ENCODE results near the gene RFTN1.

RFTN1 gene

GRCh38 chr3:16413321-16413720 is 100.2 kb downstream of the RFTN1 start:
- H3K4me3 ChIP-seq (ENCODE audit: low read depth, low read length), result no peak overlapping the region
- TF ChIP-seq CTCF (IDR thresholded peaks at IDR 0.05; ENCODE audit: low read depth, low read length), result no peak

- no peak overlapping the region for H3K4me3 ChIP-seq (ENCODE audit: low read depth, low read length)
- no peak for TF ChIP-seq CTCF (IDR thresholded peaks at IDR 0.05; ENCODE audit: low read depth, low read length)
Measured at GRCh38 chr3:16412192-16412800, 101.2 kb downstream of the RFTN1 start.

GRCh38 chr3:16411441-16411840 is 102.1 kb downstream of the RFTN1 start:
- H3K4me3 ChIP-seq (ENCODE audit: low read depth, low read length), result no peak overlapping the region
- TF ChIP-seq CTCF (IDR thresholded peaks at IDR 0.05; ENCODE audit: low read depth, low read length), result no peak

GRCh38 chr3:16410659-16411058 is 102.8 kb downstream of the RFTN1 start:
- no peak for TF ChIP-seq CTCF (IDR thresholded peaks at IDR 0.05; ENCODE audit: low read depth, low read length)
- no peak overlapping the region for H3K4me3 ChIP-seq (ENCODE audit: low read depth, low read length)

GRCh38 chr3:16409032-16409431 is 104.5 kb downstream of the RFTN1 start:
- no peak for TF ChIP-seq CTCF (IDR thresholded peaks at IDR 0.05; ENCODE audit: low read depth, low read length)
- no peak overlapping the region for H3K4me3 ChIP-seq (ENCODE audit: low read depth, low read length)

- H3K4me3 ChIP-seq (ENCODE audit: low read depth, low read length), result no peak overlapping the region
- no peak for TF ChIP-seq CTCF (IDR thresholded peaks at IDR 0.05; ENCODE audit: low read depth, low read length)
Measured at GRCh38 chr3:16407366-16407765, 106.1 kb downstream of the RFTN1 start.

GRCh38 chr3:16406579-16406978 is 106.9 kb downstream of the RFTN1 start:
- TF ChIP-seq CTCF (IDR thresholded peaks at IDR 0.05; ENCODE audit: low read depth, low read length), result no peak
- H3K4me3 ChIP-seq (ENCODE audit: low read depth, low read length), result no peak overlapping the region

Measured in WI38 (cell line).